ENCODE measurements around the gene NRP1.

NRP1 gene

DNA sequence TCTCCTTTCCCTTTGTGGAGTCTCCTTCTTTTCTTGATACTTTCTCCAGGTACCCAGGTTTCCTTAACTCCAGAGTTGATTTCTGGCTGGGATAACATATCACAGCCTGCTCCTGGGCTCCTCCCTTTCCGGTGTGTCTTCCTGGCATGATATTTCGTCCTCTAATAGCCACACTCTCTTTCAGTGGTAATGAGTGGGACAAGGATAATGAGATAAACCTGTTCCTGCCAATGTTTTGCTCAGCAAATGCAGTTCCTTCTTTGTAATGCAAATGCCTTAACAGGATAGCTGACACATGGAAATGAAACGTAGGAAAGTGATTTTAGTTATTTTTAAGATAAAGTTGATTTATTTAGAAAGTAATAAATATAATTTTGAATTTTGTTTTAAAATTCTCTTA is 168.6 kb downstream of the NRP1 start:
- no peak for DNase-seq

DNA sequence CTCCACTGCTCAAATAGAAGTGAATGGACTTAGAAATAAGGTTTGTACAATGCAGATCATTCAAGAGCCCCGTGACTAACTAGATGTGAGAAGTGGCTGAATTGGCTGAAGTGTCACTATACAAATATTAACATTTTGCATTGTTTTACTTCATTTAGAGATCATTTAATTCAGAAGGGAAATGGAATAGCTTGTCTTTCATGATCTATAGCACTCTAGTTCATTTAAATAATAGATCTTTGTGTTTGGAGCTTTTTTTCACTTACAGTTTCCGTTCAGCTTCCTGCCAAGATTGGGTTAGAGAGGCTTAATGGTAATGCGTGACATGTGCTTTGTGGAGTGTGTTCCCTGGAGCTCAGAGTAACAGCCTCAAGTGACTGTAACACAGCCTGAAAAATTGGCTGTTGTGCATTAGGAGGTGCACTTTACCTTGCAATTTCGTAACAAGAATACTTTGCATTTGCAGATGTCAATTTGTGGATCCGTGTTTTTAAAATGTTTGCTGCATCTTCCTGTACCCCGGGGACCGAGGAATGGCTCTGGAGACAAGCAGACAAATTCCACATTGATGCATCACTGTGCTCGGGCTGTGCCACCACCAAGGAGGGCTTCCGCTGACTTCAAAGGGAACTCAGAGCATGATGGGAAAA is 170.3 kb downstream of the NRP1 start:
- no peak for DNase-seq

DNA sequence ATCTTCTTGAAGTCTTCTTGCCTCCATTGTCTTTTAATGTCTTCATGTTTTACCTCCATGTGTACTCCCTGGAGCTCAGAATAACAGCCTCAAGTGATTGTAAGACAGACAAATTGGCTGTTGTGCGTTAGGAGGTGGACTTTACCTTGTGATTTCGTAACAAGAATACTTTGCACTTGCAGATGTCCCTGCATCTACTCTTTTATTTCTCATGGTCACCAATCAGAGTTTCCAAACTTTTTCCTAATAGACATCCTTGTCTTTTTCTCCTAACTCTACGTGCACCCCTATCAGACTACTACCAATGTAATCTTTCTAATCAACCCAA is 172.3 kb downstream of the NRP1 start:
- no peak for DNase-seq

DNA sequence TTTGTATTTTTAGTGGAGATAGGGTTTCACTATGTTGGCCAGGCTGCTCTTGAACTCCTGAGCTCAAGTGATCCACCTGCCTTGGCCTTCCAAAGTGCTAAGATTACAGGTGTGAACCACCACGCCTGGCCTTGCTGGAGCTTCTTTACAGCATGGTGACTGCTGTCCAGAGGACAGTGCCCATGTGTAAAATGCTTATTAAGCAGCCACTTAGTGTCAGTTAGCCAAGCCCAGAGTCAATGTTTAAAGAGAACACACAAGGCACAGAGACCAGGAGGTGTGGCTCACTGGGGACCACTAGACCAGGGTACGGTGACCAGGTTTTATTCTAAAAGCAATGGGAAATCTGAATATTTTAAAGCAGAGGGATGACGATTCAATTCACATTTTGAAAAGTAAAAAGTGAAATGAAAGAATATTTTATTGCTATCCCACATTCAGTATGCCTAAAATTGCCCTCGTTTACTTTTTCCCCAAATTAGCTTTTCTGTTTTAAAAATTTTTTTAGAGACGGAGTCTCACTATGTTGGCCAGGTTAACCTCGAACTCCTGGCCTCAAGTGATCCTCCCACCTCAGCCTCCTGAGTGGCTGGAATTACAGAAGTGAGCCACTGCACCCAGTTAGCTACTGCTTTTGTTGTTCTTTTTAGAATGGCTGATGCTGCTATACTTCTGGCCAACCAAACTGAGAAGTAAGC is 172.8 kb downstream of the NRP1 start:
- no peak for DNase-seq

DNA sequence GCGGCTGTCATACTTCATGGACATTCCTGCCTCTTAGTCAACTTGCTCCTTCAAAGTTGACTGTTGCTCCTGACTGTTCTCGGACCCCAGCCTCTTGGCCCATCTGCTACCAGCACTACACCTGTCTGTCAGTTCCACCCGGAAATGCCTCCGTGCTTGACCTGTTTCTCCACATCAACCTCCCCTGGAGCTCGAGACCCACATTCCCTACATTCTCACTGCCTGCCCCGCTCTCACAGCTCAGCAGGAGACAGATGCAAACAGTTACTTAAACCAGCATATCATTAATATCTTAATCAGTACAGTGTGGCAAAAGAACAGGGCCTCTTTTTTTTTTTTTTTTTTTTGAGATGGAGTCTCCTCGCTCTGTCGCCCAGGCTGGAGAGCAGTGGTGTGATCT is 174.3 kb downstream of the NRP1 start:
- DNase-seq: no peak

DNA sequence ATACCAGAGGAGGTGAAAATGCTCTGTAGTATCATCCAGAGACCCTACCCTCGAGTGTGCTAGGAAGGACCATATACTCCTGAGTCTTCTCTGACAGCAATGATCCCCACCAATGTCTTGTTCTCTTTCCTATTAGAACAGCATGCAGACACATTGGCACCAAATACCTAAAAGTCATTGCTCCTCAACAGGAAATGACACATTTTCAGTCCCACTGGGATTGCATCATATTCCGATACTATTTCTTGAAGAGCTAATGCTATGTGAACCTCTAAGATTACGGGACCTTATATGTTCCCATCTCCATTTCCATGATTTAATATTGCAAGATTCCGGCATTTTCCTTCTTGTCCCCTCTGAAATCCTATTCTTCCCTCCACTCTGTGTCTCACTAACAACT is 177.4 kb downstream of the NRP1 start:
- DNase-seq: no peak

DNA sequence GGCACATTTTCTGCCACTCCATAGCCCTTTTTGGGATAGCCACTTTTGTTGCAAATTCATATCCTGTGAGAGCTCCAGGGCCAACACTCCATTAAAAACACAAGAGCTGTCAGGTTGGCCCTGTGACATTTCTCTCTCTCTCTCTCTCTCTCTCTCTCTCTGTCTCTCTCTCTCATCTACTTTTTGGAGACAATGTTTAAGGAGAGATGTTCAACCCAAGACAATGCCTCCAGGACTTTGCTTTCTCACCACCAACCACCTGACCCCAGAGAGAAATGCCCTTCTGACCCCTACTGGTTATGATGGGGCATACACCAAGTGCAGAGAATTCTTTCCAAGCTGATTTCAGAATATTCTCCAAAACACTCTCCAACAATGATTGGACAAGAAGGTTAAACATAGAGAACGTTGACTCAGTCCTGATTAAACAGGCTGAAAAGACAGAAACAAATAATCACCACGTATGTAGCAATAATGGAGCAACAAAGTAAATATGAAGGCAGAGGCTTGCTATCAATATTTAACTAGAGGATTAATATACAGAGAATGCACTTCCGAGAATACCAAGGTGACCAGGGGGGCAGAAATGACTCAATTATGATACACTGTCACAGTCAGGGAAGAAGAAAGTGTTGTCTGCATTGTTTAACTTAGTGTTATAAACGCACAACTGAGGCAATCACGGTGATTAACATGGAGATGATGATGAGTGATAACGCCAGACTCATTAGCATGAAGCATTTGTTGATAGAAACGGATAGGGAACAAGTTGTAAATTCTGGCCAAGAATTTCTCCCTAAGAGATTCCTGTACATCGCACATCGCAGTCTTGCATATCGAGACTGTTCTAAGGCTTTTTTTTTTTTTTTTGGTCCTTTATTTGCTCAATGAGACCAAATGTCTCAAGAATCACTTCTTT is 178.5 kb downstream of the NRP1 start:
- DNase-seq: no peak

DNA sequence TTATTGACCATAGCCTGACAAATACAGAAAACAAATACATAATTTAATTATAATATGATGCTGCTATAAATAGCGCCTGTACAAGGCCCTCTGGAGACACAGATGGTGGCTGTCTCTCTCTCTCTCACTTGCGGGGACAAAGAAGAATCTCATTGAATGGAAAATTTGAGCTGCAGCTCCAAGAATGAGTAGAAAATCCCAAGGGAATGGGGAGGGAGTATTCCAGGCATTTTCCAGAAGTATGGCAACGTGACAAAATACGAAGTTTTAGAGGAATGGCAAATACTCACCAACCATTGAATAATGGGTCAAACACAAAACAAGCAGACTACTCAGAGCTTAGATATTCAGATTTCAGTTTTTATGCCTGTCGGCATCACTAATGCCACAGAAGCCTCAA is 179.9 kb downstream of the NRP1 start:
- DNase-seq: no peak

DNA sequence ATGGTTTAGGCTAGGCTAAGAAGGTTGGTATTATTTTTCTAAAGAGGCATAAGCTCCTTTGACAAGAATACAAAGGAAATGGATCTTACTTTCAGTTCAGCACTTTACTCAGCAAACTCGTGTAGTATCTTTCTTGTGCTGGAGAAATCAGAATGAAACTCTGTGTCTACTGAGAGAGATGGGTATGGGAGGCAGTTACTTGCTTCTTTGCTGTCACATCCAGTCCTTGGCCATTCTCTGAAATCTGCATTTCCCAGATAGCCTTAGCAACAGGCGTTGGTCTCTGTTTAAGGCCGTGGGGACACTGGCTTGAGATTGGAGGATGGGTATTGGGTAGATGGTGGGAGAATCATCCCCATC is 180.5 kb downstream of the NRP1 start:
- no peak for DNase-seq

DNA sequence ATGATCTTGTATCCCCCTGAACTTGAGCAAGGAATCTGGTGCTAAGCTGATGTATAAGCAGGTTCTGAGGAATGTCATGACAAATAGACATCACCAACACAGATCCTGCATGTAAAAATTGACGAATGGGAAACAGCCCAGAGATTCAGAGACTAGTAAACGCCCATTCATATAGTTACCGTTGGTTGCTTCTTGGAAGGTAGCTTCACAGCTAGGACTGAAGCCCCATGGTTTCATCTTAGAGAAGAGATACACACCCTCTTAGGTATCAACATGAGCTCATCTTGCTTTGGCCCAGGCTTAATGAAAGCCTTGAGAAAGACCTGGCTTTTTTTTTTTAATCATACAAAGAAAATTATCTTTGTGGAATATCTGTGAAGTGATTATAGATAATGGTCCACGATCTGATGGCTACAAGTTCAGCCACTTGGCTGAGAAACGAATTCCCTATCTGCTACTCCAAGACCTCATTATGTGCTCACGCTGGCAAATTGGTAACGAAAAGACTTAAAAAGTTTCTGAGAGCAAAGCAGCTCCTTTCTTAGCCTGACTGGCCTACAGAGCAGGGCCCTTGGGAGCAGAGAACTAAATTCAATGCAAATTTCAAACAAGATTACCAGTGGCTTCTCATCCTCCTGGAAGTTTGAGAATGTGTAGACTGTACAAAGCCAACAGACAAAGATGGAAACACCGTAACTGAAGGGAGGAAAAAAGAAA is 181.1 kb downstream of the NRP1 start:
- DNase-seq: no peak

DNA sequence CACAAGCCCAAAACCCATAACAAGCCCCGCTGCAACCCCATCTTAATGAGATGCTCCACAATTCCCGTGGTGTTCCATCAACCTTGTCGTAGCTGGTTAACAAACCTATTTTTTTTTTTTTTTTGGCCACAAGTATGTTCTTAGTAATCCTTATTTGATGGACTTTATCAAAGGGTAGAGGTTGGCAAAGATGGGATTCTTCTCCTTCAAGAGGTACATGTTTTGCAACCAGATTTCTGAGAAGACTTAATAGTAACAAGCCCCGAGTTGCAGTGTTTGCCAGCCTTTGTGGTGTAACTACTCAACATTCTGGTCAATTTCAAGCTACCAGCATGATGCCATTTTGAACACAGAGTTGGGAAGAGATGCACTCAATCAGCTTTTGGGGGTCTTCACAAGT is 181.7 kb downstream of the NRP1 start:
- no peak for DNase-seq

DNA sequence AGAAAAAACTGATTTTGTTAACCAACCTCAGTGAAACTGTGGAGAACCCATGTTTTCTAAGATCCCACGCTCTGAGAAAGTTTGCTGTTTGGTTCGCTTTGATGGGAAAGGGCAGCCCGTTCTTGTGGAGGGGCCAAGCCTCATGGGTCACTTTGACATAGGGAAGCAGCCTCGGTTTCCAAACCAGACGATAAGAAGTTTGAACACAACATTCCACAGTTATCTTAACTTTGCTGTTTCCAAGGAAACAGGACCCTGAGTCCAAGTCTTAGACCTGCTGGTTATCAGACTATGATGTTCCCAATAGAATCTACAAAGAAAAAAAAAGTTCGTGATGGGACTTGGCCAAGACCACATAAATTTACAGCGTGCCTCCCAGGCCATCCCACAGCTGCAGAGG is 182.3 kb downstream of the NRP1 start:
- DNase-seq: no peak

DNA sequence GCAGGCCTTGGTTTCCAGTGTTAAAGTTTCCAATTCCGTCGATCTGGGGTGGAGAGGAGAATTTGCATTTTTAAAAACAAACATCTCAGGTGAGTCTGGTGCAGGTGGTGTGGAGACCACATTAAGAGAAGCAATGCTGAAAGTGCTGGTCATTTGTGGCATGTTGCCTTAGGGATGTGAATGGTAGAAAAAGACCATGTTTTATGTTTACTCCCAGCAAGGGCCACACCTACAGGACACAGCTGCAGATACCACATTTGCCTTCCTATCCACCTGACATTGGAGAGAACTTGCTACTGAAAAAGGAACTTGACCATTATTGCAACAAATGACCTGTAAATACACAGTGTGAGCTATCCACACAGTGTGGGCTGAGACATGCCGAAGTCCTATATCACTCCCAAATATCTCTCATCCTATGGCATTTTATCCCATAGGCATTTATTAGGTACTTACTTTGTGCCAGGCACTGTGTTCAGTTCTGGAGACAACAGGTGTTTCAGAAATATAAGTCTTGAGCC is 183.1 kb downstream of the NRP1 start:
- DNase-seq: no peak

DNA sequence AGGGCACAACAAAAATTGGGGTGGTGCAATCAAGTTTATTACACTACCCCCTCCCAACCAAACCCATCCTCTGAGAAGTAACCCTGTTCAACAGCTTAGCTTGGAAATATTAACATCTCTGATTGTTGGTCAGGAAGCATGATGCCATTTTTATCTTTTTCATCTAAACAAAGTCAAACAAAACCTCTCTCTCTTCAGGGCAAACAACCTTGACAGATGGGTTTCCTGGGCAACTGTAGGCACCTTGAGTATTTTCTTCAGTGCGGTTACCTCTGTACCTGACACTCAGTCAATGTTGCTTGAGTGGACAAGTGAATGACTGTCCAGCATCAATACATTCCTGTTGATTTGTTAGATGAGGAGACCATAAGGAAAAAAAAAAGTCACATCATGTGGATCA is 183.6 kb downstream of the NRP1 start:
- no peak for DNase-seq

DNA sequence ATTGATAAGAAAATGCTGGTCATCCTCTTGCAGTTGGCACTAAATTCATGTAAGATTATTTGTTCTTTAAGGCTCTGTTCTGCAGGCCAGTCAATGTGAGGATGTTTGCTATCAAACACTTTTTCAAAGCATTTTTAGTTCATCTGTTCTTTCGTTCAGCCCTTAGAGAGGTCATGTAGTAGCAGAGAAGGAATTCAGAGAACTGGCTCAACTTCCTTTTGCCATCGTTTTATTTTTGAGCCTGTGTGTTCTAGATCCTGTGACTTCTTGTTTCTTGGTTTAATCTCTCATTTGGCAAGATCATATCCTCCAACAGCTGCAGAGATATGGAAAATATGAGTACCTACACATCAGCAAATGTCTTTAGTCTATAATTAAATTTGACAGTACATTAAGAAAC is 184.3 kb downstream of the NRP1 start:
- no peak for DNase-seq

DNA sequence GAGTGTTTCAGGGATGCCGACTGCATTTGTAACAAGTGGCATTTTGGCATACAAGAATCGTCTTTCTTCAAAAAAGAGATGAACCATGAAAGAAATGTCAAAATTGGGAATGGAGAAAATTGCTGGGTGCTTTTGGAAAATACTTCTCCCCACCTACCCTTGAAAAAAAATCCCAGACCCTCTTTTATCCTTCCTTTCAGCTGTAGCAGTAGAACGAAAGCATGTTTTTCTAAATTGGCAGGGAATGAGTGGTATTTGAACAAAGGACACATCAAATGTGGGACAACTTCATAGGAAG is 187.5 kb downstream of the NRP1 start:
- no peak for DNase-seq

DNA sequence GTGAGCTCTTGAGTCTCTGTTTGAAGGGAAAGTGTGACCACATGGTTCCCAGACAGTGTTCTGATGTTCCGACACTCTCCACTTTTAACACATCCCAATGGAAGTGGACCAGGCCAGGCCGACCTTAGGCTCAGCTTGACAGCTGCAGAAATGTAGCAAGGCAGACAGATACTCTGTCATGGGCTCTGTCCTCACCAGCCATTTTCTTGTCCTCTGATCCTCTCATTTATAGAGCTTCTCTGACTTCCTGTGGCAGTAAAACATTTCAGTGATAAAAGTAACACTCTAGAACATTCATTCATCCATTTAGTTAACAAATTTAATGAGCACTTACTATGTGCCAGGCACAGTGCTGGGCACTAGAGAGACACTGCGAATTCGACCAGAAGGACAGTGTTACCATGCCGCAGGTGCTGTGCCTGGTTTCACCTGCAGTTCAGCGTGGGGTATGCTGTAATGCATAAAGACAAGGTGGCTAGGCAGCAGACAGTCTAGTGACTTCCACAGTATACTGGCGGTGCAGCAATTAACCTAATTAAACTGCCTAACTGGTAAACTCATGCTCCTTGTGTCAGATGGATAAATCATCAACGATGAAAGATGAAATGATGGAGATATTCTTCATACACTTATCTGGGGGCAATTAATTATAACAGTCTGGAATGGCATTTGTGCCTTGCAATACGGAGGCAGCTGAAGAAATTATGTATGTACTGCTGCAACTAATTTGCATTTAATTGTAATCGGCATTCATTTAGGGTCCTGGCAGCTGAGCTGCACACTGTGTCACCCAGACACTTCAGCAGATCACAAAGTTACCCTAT is 188.1 kb downstream of the NRP1 start:
- no peak for DNase-seq

DNA sequence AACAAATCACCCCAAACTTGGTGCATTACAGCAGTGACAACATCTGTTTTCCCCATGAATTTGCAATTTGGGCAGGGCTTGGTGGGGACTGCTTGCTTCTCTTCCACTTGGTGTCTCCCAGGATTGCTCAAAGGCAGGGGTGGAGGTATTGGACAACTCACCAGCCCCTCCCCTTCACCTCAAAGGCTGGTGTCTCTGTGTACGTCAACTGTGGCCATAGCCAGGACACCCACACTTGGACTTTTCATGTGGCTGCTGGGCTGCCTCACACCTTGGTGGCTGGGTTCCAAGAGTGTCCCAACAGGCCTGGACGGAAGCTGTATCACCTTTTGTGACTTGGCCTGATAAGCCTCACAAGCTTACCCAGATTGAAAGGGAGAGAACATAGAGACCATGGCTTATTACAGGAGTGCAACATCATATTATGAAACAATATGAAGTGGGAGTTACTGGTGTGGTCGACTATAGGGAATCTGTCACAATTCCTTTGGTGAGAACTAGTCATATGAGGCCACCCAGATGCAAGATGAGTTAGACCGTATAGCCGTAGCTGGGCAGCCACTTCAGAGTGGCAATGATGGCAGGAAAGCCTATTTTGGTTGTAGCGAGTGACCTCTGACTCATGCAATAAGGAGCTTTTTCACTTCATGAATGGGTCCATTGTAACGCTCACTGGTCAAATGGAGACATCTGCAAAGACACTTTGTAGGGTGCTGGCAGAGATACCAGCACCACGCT is 188.8 kb downstream of the NRP1 start:
- DNase-seq: no peak

DNA sequence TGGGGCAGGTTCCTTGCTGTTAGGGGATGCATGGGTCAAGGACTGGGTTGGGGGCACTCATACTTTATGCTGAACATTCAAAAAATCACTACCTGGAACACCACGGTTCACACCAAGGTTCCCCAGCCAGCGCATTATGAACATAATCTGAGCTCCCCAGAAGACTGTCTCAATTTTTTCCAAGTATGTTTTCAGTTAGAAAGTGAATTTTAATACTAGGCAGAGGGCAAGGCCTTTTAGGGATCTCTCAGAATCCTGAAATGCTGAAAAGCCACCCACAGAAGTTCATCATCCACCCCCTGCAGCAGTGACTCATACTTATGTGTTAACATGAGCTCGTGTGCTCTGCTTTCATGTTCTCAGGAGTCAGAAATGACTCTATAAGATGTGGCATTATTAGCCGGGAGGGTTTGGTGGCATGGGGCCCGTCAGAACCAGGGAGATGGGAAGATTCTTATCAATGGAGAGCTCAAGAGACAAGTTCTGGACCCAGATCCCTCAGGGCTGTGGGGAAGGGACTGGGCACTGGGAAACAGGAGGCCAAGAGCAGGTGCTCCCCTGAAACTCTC is 191.2 kb downstream of the NRP1 start:
- no peak for DNase-seq

DNA sequence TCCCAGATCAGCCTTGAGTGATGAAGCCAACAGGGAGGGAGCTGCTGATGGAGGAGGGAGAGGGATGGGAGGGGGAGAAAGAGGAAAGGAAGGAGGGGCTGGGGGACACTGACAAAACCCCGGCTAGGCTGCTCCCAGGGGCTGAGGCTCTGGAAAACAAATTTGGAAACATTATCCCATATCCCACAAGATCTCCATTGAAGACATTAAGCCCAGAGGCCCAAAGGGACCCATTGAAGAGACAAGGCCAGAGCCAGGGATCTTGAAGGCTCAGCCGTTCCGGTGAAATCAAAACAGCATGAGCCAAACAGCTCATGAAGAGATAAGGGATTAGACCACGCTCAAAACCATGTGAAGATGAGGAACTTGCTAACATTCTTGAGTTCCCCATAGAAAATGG is 192.2 kb downstream of the NRP1 start:
- peak; percentile 58 for DNase-seq

DNA sequence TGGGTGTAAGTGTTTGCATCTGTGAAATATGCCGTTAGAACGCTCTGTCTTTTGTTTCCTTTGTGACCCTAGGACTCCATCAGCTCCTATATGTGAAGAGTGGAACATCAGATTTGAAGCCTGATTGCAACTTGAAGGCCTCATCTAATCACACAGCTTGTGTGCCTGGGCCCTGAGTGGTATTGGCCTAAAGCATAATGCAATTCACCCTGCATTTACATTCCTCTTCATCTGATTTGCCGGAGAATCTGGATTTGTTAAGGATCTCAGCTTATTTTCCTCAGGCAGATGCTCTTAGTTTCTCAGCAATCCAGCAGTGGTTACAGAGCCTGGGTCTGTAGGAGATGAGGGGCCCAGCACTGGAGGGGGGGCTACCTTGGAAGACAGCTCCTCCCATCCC is 193.2 kb downstream of the NRP1 start:
- no peak for DNase-seq

Data from right hindlimb (tissue), 1 donor.